ENCODE data around the gene SLC29A2.
"Not testable (repeated sequence)": the region's sequence is repeated elsewhere in the genome, so short reads cannot be mapped to it uniquely, and the experiment has no call there.

SLC29A2 gene

DNA sequence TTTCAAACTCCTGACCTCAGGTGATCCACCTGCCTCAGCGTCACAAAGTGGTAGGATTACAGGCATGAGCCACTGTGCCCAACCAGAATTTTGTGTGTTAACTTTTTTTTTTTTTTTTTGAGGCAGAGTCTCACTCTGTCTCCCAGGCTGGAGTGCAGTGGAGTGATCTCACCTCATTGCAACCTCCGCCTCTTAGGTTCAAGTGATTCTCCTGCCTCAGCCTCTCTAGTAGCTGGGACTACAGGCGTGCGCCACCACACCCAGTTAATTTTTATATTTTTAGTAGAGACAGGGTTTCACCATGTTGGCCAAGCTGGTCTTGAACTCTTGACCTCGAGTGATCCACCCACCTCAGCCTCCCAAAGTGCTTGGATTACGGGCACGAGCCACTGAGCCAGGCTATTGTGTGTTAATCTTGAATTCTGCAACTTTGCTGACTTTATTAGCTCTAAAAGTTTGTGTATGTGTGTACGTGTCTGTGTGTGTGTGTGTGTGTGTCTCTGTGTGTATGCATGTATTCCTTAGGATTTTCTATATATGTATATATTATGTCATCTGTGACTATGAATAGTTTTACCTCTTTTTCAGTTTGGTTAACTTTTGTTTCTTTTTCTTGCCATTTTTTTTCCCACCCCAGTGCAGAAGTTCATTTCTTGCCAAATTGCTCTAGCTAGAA lies 20.9 kb downstream of the SLC29A2 start:
- not testable (repeated sequence) for H3K36me3 ChIP-seq (ENCODE audit: control insufficient read depth in 2 of 2, insufficient read depth in 1 of 2, low read length in 2 of 2); H3K4me1 ChIP-seq (ENCODE audit: control insufficient read depth, insufficient read depth, low read length); H3K9me3 ChIP-seq (ENCODE audit: control insufficient read depth, insufficient read depth, low read depth, low read length); H3K27ac ChIP-seq (ENCODE audit: extremely low read depth, low read depth, low read length); H3K4me3 ChIP-seq (ENCODE audit: low read depth, low read length)
- POLR2A ChIA-PET = interaction anchor here (0.6 kb wide), 1 partner anchor 463 kb away, joined by 5 read pairs; the partner anchor contains the start of gene FIBP
- CTCF ChIA-PET = interaction anchor here (1.2 to 3.1 kb wide), 2 partner anchors 13 to 39 kb away, joined by 4 to 24 read pairs; no protein-coding TSS in a partner anchor

DNA sequence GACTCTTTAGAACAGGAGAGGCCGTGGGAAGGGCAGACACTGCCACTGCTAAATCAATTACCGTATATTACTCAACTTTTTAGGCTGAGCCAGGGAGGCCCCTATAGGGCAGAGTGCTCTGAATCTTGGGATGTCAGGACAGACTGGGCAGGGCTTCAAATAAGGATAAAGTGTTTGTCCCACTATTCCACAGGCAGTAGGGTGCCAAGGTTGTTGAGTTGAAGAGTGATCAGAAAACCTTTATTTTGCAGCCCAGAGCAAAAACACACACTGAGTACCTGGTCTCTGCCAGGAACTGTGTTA lies 22.5 kb downstream of the SLC29A2 start:
- CTCF ChIA-PET = interaction anchor here (3.1 kb wide), 1 partner anchor 15 kb away, joined by 24 read pairs; no protein-coding TSS in a partner anchor
- Histone ChIP-seq H3K4me3 (ENCODE audit: low read depth, low read length) (no peak overlapping the region), H3K27ac (ENCODE audit: extremely low read depth, low read depth, low read length) (no peak overlapping the region), H3K4me1 (ENCODE audit: control insufficient read depth, insufficient read depth, low read length) (no peaks in the 10 kb centered on the region), H3K9me3 (ENCODE audit: control insufficient read depth, insufficient read depth, low read depth, low read length) (no peaks in the 10 kb centered on the region), H3K36me3 (ENCODE audit: control insufficient read depth in 2 of 2, insufficient read depth in 1 of 2, low read length in 2 of 2) (peaks cover 0 to 2% of the 10 kb centered on the region in 2 experiments; a peak in 1 of 3 replicates)
- POLR2A ChIA-PET = no interaction called here
- no peak for TF ChIP-seq ZFP69B (tag by site-specific recombination; IDR thresholded peaks at IDR 0.05)
- no peak for TF ChIP-seq ZNF585B (tag by site-specific recombination; IDR thresholded peaks at IDR 0.05)
- no peak for TF ChIP-seq ZNF596 (tag by site-specific recombination; IDR thresholded peaks at IDR 0.05)
- no peak for TF ChIP-seq ZBTB26 (tag by site-specific recombination; optimal IDR thresholded peaks at IDR 0.05)
- TF ChIP-seq PRDM1 (tag by site-specific recombination; IDR thresholded peaks at IDR 0.05) = no peak
- no peak for TF ChIP-seq ZFP3 (tag by site-specific recombination; IDR thresholded peaks at IDR 0.05; ENCODE audit: low read depth)
- no peak for TF ChIP-seq ZNF280C (tag by site-specific recombination; IDR thresholded peaks at IDR 0.05)
- TF ChIP-seq ZNF654 (tag by site-specific recombination; IDR thresholded peaks at IDR 0.05; ENCODE audit: low read depth) = no peak
- no peak for TF ChIP-seq ZNF701 (tag by site-specific recombination; IDR thresholded peaks at IDR 0.05)
- TF ChIP-seq ZNF37A (tag by site-specific recombination; IDR thresholded peaks at IDR 0.05) = no peak
- TF ChIP-seq ZNF175 (tag by site-specific recombination; IDR thresholded peaks at IDR 0.05) = no peak

GRCh38 chr11:66347425-66348276 lies 23.9 kb downstream of the SLC29A2 start, which contains the start of gene B4GAT1:
B4GAT1 (minus strand) TSS chr11:66347629; CDS start chr11:66347545, 84 bp downstream.
- Histone ChIP-seq H3K9me3 (ENCODE audit: control insufficient read depth, insufficient read depth, low read depth, low read length) (no peaks in the 10 kb centered on the region), H3K36me3 (ENCODE audit: control insufficient read depth in 2 of 2, insufficient read depth in 1 of 2, low read length in 2 of 2) (peaks cover 0 to 13% of the 10 kb centered on the region in 2 experiments; a peak in 1 of 3 replicates), H3K4me1 (ENCODE audit: control insufficient read depth, insufficient read depth, low read length) (no peaks in the 10 kb centered on the region), H3K27ac (ENCODE audit: extremely low read depth, low read depth, low read length) (peak within 1 kb of the TSS; percentile 89), H3K4me3 (ENCODE audit: low read depth, low read length) (peak within 1 kb of the TSS; percentile 96)
- CTCF ChIA-PET = interaction anchor here (0.6 to 3.1 kb wide), 7 partner anchors 17 to 115 kb away, joined by 3 to 24 read pairs (median 6); no protein-coding TSS in a partner anchor
- POLR2A ChIA-PET = interaction anchor here (0.7 to 4.3 kb wide), 15 partner anchors 9 to 269 kb away, joined by 3 to 18 read pairs (median 4); partner anchors contain the start of genes RBM14, RIN1, SLC29A2 and YIF1A
- TF ChIP-seq SALL2 (tag by site-specific recombination; IDR thresholded peaks at IDR 0.05; ENCODE audit: borderline replicate concordance) (0 out of 2 replicates have a peak, but pooled peaks have one; percentile 73), ZNF514 (tag by site-specific recombination; IDR thresholded peaks at IDR 0.05) (no peak), REST (tag by site-specific recombination; IDR thresholded peaks at IDR 0.05) (0 out of 2 replicates have a peak, but pooled peaks have one; percentile 15), HOXA7 (CRISPR knock-in tag; IDR thresholded peaks at IDR 0.05; ENCODE audit: borderline replicate concordance) (no peak), ZNF701 (tag by site-specific recombination; IDR thresholded peaks at IDR 0.05) (no peak), ZNF768 (tag by site-specific recombination; IDR thresholded peaks at IDR 0.05) (no peak), ZNF211 (tag by site-specific recombination; IDR thresholded peaks at IDR 0.05; ENCODE audit: low read depth) (no peak), ZNF292 (tag by site-specific recombination; IDR thresholded peaks at IDR 0.05; ENCODE audit: borderline replicate concordance, low read depth) (no peak)
- TF ChIP-seq, protein P1, sequence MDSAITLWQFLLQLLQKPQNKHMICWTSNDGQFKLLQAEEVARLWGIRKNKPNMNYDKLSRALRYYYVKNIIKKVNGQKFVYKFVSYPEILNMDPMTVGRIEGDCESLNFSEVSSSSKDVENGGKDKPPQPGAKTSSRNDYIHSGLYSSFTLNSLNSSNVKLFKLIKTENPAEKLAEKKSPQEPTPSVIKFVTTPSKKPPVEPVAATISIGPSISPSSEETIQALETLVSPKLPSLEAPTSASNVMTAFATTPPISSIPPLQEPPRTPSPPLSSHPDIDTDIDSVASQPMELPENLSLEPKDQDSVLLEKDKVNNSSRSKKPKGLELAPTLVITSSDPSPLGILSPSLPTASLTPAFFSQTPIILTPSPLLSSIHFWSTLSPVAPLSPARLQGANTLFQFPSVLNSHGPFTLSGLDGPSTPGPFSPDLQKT (IDR thresholded peaks at IDR 0.05; ENCODE audit: borderline replicate concordance, low read depth, low read length) = no peak

Data from HEK293 (cell line).